ENCODE results near the gene CLSTN2.

CLSTN2 gene

GRCh38 chr3:139939681-139940190 is 4.8 kb downstream of the CLSTN2 start:
- in situ Hi-C loops (cut with MboI; ENCODE audit: low pct_unique_long_range_greater_than_20kb, low sequenced_read_pairs), result no loop called here
- no peak for DNase-seq

- in situ Hi-C loops (cut with MboI; ENCODE audit: low pct_unique_long_range_greater_than_20kb, low sequenced_read_pairs), result no loop called here
- DNase-seq, result no peak
These were observed 5.6 kb downstream of the CLSTN2 start for GRCh38 chr3:139940622-139941021.

- in situ Hi-C loops (cut with MboI; ENCODE audit: low pct_unique_long_range_greater_than_20kb, low sequenced_read_pairs), result no loop called here
These were observed 6.6 kb downstream of the CLSTN2 start for GRCh38 chr3:139941580-139941979.

GRCh38 chr3:139944256-139944910 is 9.4 kb downstream of the CLSTN2 start:
- no peak for DNase-seq
- in situ Hi-C loops (cut with MboI; ENCODE audit: low pct_unique_long_range_greater_than_20kb, low sequenced_read_pairs), result no loop called here

More at GRCh38 chr3:139941580-139941979, 6.6 kb downstream of the CLSTN2 start:
- DNase-seq, result no peak

- no peak for DNase-seq
- in situ Hi-C loops (cut with MboI; ENCODE audit: low pct_unique_long_range_greater_than_20kb, low sequenced_read_pairs), result no loop called here
These were observed 10.4 kb downstream of the CLSTN2 start for GRCh38 chr3:139945386-139945785.

- DNase-seq, result no peak
- in situ Hi-C loops (cut with MboI; ENCODE audit: low pct_unique_long_range_greater_than_20kb, low sequenced_read_pairs), result no loop called here
These were observed 11.0 kb downstream of the CLSTN2 start for GRCh38 chr3:139945942-139946341.

- in situ Hi-C loops (cut with MboI; ENCODE audit: low pct_unique_long_range_greater_than_20kb, low sequenced_read_pairs), result no loop called here
- no peak for DNase-seq
These were observed 13.5 kb downstream of the CLSTN2 start for GRCh38 chr3:139948467-139948866.

- in situ Hi-C loops (cut with MboI; ENCODE audit: low pct_unique_long_range_greater_than_20kb, low sequenced_read_pairs), result no loop called here
- no peak for DNase-seq
These were observed 13.9 kb downstream of the CLSTN2 start for GRCh38 chr3:139948898-139949297.

GRCh38 chr3:139953131-139953910 is 18.3 kb downstream of the CLSTN2 start:
- in situ Hi-C loops (cut with MboI; ENCODE audit: low pct_unique_long_range_greater_than_20kb, low sequenced_read_pairs), result no loop called here
- no peak for DNase-seq

GRCh38 chr3:139954146-139954860 is 19.3 kb downstream of the CLSTN2 start:
- DNase-seq, result no peak
- in situ Hi-C loops (cut with MboI; ENCODE audit: low pct_unique_long_range_greater_than_20kb, low sequenced_read_pairs), result no loop called here

GRCh38 chr3:139957844-139958243 is 22.9 kb downstream of the CLSTN2 start:
- in situ Hi-C loops (cut with MboI; ENCODE audit: low pct_unique_long_range_greater_than_20kb, low sequenced_read_pairs), result no loop called here
- no peak for DNase-seq

GRCh38 chr3:139969386-139969785 is 34.4 kb downstream of the CLSTN2 start:
- in situ Hi-C loops (cut with MboI; ENCODE audit: low pct_unique_long_range_greater_than_20kb, low sequenced_read_pairs), result no loop called here
- no peak for DNase-seq

- DNase-seq, result no peak
- in situ Hi-C loops (cut with MboI; ENCODE audit: low pct_unique_long_range_greater_than_20kb, low sequenced_read_pairs), result no loop called here
These were observed 35.5 kb downstream of the CLSTN2 start for GRCh38 chr3:139970526-139970925.

GRCh38 chr3:139974809-139975425 is 39.9 kb downstream of the CLSTN2 start:
- no peak for DNase-seq
- in situ Hi-C loops (cut with MboI; ENCODE audit: low pct_unique_long_range_greater_than_20kb, low sequenced_read_pairs), result no loop called here

- in situ Hi-C loops (cut with MboI; ENCODE audit: low pct_unique_long_range_greater_than_20kb, low sequenced_read_pairs), result no loop called here
These were observed 40.8 kb downstream of the CLSTN2 start for GRCh38 chr3:139975594-139976365.

GRCh38 chr3:139978966-139979365 is 44.0 kb downstream of the CLSTN2 start:
- no peak for DNase-seq
- in situ Hi-C loops (cut with MboI; ENCODE audit: low pct_unique_long_range_greater_than_20kb, low sequenced_read_pairs), result no loop called here

More at GRCh38 chr3:139975594-139976365, 40.8 kb downstream of the CLSTN2 start:
- DNase-seq, result no peak

GRCh38 chr3:139979991-139980390 is 45.0 kb downstream of the CLSTN2 start:
- in situ Hi-C loops (cut with MboI; ENCODE audit: low pct_unique_long_range_greater_than_20kb, low sequenced_read_pairs), result no loop called here
- DNase-seq, result no peak

- no peak for DNase-seq
- in situ Hi-C loops (cut with MboI; ENCODE audit: low pct_unique_long_range_greater_than_20kb, low sequenced_read_pairs), result no loop called here
These were observed 47.4 kb downstream of the CLSTN2 start for GRCh38 chr3:139982404-139982803.

GRCh38 chr3:139985576-139985975 is 50.6 kb downstream of the CLSTN2 start:
- DNase-seq, result no peak

More at GRCh38 chr3:139985576-139985975, 50.6 kb downstream of the CLSTN2 start:
- in situ Hi-C loops (cut with MboI; ENCODE audit: low pct_unique_long_range_greater_than_20kb, low sequenced_read_pairs), result no loop called here
